Smooth muscle cell (in vitro differentiated cells): ENCODE results near the gene RREB1. TPM values are rescaled to one million over a fixed set of nuclear protein-coding genes. Genes with fewer than 3 reads are reported as not detected.

ENCODE experiments used
- DNase-seq: peaks from one replicate; lab custom pipeline; 2025; ENCODE audit not compliant: unreplicated experiment; lab: John Stamatoyannopoulos, UW
- H2AFZ ChIP-seq: fragments of 200-600 bp; sonication (generic); 2 replicates; pipeline ENCODE4 v1.6.0; 2016; ENCODE audit warnings: antibody characterized with exemption, low read depth, mild to moderate bottlenecking
- H3F3A ChIP-seq: fragments of 200-600 bp; sonication (generic); 2 replicates; pipeline ENCODE4 v1.6.0; 2017; ENCODE audit warnings: antibody characterized with exemption, low read depth
- H3K27ac ChIP-seq: fragments of 200-600 bp; sonication (generic); 2 replicates; pipeline ENCODE4 v1.5.1; 2016; ENCODE audit warnings: low read depth, mild to moderate bottlenecking
- H3K27me3 ChIP-seq: fragments of 200-600 bp; sonication (generic); 2 replicates; pipeline ENCODE4 v1.6.1; 2016; ENCODE audit warnings: low read depth, mild to moderate bottlenecking
- H3K36me3 ChIP-seq: fragments of 200-600 bp; sonication (generic); 2 replicates; pipeline ENCODE4 v1.5.1; 2016; ENCODE audit warnings: low read depth
- H3K4me1 ChIP-seq: fragments of 200-600 bp; sonication (generic); 2 replicates; pipeline ENCODE4 v1.5.1; 2016; ENCODE audit warnings: low read depth
- H3K4me2 ChIP-seq: fragments of 200-600 bp; sonication (generic); 2 replicates; pipeline ENCODE4 v1.6.0; 2016; ENCODE audit warnings: mild to moderate bottlenecking
- H3K4me3 ChIP-seq: fragments of 200-600 bp; sonication (generic); 2 replicates; pipeline ENCODE4 v1.5.1; 2016; ENCODE audit warnings: mild to moderate bottlenecking
- H3K79me2 ChIP-seq: fragments of 200-600 bp; sonication (generic); 2 replicates; pipeline ENCODE4 v1.6.0; 2016; ENCODE audit warnings: low read depth, mild to moderate bottlenecking
- H3K9ac ChIP-seq: fragments of 200-600 bp; sonication (generic); 2 replicates; pipeline ENCODE4 v1.6.0; 2016; ENCODE audit warnings: low read depth
- H3K9me3 ChIP-seq: fragments of 200-600 bp; sonication (generic); replicated peaks from 2 replicates; pipeline ENCODE4 v1.5.1; 2016; ENCODE audit warnings: low read depth
- H4K20me1 ChIP-seq: fragments of 200-600 bp; sonication (generic); 2 replicates; pipeline ENCODE4 v1.6.0; 2016; ENCODE audit warnings: low read depth
- CTCF ChIP-seq: fragments of 200-600 bp; sonication (generic); IDR thresholded peaks from 2 replicates; pipeline ENCODE4 v1.5.1; 2017; ENCODE audit warnings: borderline replicate concordance, mild to moderate bottlenecking, antibody characterized with exemption; ENCODE audit not compliant: insufficient read depth, poor library complexity, severe bottlenecking
- WGBS: methylation state at CpG from one replicate; pipeline ENCODE4 v1.1.7; 2016; ENCODE audit warnings: low lambda C conversion rate; 5-methylcytosine and 5-hydroxymethylcytosine counted together
- polyA plus RNA-seq: library from polyadenylated mRNA; unstranded; fragments of >200 nt; fragmentation: Nextera tagmentation; extraction: Ambion mirVana; gene quantifications from 2 replicates; pipeline ENCODE4 v1.2.1, GENCODE V29; 2016
- total RNA-seq: library from RNA; depleted of rRNA; stranded (reverse); fragments of >200 nt; gene quantifications from 2 replicates; pipeline ENCODE4 v1.2.3, GENCODE V29; 2014

RREB1 gene
- total and polyA plus RNA-seq, 2 experiments from 2014 or later = 13.2 to 26.1 TPM

DNA sequence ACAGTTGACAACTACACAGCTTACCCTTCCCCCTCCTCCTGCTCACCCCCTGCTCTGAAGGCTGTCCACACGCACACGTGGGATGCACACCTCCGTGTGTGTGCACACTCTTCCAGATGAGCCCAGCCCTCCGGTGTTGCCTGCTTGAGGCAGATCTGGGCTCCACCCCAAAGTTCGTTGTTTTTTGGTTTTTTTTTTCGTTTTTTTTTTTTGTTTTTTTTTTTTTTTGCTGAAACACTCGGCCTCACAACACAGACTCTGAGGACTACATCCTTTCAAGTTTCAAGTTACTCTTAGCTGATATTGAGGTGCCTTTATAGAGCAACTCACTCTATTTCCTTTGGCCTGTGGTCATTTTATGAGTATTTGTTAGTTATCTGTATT lies 88.2 kb downstream of the RREB1 start:
- TF ChIP-seq CTCF = no peak
- Histone ChIP-seq H2AFZ (no peak overlapping the region), H3K27ac (no peak overlapping the region), H3K27me3 (no peaks in the 10 kb centered on the region), H3K4me3 (no peak overlapping the region), H3K4me1 (no peaks in the 10 kb centered on the region), H3F3A (no peaks in the 10 kb centered on the region), H3K9me3 (no peaks in the 10 kb centered on the region), H3K79me2 (peaks cover 18% of the 10 kb centered on the region), H3K36me3 (peaks cover 6% of the 10 kb centered on the region), H3K9ac (no peak overlapping the region), H4K20me1 (peaks cover 80% of the 10 kb centered on the region), H3K4me2 (no peak overlapping the region)
- WGBS = 84% methylated on average over 7 of the region's 7 CpGs
- no peak for DNase-seq

GRCh38 chr6:7196685-7197283 lies 89.0 kb downstream of the RREB1 start:
- H3K4me1 ChIP-seq = no peaks in the 10 kb centered on the region
- H3K36me3 ChIP-seq = peaks cover 2% of the 10 kb centered on the region
- WGBS = 93% methylated on average over 4 of the region's 4 CpGs
- TF ChIP-seq CTCF = no peak
- no peak overlapping the region for H3K4me3 ChIP-seq
- peaks cover 13% of the 10 kb centered on the region for H3K79me2 ChIP-seq
- H4K20me1 ChIP-seq = peaks cover 77% of the 10 kb centered on the region
- no peak for DNase-seq
- no peak overlapping the region for H3K9ac ChIP-seq
- no peaks in the 10 kb centered on the region for H3K9me3 ChIP-seq
- no peaks in the 10 kb centered on the region for H3F3A ChIP-seq
- H2AFZ ChIP-seq = no peak overlapping the region
- H3K27me3 ChIP-seq = no peaks in the 10 kb centered on the region
- H3K4me2 ChIP-seq = no peak overlapping the region
- H3K27ac ChIP-seq = no peak overlapping the region

DNA sequence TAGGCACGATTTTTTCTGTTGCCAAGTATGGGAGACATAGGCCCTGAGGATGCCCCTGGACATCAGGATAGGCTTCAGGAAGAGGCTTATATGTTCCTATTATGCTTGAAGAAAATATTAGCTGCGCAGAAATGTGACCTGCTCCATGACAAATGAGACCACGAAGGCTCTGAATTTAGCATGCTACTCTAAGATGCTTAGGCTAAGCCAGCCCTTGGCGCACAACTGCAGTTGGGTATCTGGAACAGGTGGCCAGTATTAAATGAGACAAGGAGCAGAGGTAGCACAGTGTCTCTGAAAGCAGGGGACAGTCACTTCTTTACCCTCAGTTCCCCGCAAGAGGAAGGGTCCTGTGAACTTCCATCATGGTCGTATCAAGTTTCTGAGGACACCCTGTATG lies 90.0 kb downstream of the RREB1 start:
- Histone ChIP-seq H3K79me2 (peaks cover 11% of the 10 kb centered on the region), H3F3A (no peaks in the 10 kb centered on the region), H3K27ac (no peak overlapping the region), H3K9me3 (no peaks in the 10 kb centered on the region), H2AFZ (no peak overlapping the region), H3K4me2 (no peak overlapping the region), H4K20me1 (peaks cover 76% of the 10 kb centered on the region), H3K27me3 (no peaks in the 10 kb centered on the region), H3K9ac (no peak overlapping the region), H3K4me3 (no peak overlapping the region), H3K4me1 (no peaks in the 10 kb centered on the region), H3K36me3 (no peaks in the 10 kb centered on the region)
- 95% methylated on average over 6 of the region's 6 CpGs for WGBS
- TF ChIP-seq CTCF = no peak
- no peak for DNase-seq
